CD4-positive, alpha-beta T cell treated with Interleukin-1 beta for 1 hour (primary cell): ENCODE results near the gene ABHD12.

ENCODE experiments used
- DNase-seq, 2 donors: peaks; one replicate each; pipeline ENCODE4 v3.0.0-alpha.2; 2020 to 2022

ABHD12 gene

DNA sequence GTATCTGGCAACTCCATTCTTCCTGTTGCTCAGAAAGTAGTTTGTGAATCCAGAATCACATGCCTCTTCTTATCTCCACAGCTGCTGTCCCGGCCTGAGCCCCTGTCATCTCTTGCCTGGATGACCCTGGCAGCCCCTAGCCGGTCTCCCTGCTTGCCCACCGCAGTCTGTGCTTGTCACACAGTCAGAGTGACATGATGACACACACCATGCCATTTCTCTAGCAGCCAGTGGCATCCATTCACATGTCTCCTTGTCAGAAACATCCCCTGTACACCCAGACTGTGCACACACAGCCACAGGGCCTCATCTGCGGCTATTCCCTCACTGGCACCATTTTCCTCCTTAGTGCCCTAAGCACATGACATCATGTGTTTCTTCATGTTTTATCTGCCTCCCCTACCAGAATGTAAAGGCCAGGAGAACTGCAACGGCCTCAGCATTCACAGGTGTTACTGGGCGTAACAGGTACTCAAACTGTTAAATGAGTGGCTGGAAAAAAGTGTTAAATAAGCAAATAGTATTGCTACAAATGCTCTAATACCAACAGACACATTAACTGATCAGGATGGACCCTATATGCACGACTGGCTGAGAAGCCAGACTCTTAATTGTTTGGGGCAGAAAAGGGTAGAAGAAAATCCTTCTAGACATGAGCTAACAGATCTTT, 9.6 kb downstream of the ABHD12 start:
- DNase-seq: no peak

DNA sequence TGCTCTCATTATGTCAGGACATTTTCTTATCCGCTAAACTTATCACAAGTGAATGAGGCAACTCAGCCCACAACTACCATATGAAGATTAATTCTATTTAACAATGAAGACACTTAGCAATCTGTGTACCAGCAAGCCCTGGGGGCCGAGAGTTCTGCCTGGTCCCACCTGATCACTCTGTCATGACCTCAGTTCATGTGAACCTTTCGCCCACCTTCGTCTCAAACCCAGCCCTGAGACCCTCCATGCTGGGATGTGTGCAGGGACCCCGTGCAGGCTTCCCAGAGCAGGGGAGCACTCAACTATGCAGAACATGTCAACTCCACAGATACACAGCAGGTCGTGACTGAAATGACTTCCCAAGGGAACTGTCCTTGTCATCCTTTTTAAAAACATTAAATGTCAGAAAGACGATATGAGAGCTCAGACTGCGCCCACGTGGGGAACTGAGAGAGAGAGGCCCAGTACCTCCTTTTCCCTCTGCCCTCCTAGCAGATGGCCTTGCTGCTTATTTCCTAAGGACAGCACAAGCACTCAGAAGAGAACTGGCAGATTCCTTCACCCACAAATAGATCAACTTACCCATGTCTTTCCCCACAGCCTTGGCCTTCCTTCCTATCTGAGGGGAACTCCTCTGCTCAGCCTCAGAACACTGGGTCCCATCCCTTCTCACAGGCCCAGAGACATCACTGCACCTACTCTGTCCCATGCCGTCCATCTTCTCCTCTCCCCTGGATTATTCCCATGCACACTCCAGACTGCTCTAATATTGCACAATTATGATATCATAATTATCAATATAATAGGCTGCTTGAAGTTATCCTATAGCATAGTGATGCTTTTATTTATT, 11.5 kb downstream of the ABHD12 start:
- no peak for DNase-seq

DNA sequence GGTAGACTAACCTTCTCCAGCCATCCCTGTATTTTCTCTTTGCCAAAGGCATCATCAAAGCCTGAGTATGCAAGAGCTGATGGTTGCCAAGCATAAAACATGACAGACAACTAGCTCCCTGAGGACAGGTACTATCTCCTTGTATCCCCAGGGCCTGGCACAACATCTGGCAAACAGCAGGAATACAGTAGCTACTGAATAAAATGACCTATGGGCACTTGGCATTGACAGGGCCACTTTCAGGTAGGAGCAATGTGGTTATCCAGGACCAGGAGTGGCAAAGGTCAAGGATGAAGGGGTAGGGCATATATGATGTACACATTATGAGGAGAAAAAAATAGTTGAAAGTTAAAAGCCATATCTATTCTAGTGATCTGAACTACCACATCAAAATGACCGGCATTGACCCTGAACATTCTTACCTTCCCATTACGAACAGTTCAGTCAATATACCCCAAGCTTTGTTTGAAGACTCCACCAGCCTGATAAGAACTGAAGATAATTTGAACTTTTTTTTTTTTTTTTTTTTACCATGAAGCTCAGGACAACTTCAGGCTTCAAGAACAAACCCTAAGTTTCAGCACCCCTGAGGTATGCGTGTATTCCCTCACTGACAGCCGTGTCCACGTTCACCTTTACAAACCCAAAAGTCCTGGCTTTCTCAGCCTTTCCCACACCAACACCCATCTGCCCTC, 12.3 kb downstream of the ABHD12 start:
- no peak for DNase-seq

DNA sequence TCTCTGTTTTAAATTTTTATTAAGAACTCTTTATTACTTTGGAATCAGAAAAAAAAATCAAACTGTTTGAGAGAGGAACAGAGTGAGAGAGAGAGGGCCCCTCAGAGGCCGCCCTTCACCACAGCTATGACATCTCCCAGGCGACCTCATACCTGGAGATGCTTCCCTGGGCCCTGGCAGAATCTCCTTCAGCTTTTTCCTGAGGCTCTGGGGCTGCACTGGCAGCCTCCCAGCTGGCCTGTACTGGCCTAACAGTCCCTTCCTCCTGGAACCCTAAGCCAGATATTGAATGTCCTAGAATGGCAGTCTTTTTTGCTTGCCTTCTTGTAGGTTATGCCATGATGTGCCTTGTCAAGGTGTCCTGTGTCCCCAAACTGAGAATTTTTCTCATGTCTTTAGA, 13.7 kb downstream of the ABHD12 start:
- DNase-seq: no peak

DNA sequence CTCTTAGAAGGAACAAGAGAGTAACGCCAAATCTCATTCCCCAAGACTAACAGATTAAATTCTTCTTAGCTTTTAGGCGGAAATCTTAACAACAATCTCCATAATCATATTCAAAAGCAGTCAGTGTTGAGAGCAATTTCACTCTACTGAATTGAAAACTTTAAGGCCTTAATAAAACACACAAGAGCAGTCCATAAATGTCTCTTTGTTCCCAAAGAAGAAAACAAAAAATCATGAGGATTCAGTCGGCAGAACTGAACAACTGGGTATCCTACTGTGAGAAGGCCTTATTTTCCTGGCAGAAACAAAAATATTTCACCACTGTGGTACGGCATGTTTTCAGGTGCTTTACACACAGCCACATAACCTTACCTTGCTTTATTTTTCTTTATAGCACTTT, 14.4 kb downstream of the ABHD12 start:
- DNase-seq: no peak

DNA sequence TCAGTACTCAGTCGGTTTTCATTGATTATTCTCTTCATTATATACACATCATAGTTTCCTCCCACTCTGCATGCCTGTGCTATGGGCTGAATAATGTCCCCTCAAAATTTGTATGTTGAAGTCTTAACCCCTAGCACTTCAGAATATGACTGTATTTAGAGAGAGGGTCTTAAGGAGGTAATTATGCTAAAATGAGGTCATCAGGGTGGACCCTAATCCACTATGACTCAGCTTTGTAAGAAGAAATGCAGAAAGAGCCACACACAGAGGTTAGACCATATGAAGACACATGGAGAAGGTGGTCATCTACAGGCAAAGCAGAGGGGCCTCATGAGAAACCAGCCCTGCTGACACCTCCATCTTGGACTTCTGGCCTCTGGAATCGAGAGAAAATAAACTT, 15.8 kb downstream of the ABHD12 start:
- no peak for DNase-seq

DNA sequence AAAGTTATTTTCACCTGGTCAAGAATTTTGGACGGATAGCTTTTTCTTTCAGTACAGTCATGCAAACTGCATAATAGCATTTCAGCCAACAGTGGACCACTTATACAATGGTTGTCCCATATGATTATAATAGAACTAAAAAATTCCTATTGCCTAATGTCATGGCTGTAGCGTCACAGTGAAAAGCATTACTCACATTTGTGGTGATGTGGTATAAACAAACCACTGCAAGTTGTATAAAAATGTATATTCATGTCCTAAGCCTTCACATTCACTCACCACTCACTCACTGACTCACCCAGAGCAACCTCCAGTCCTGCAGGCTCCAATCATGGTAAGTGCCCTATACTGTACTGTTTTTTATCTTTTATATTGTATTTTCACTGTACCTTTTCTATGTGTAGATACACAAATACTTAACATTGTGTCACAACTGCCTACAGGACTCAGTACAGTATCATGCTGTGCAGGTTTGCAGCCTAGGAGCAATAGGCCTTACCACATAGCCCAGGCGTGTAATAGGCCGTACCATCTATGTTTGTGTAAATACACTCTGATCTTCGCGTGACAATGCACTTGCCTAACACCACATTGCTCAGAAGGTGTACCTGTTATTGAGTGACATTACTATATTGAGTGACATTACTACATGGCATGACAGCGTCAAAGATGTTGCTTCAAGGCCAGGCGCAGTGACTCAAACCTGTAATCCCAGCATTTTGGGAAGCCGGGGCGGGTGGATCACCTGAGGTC, 17.9 kb downstream of the ABHD12 start:
- no peak for DNase-seq

DNA sequence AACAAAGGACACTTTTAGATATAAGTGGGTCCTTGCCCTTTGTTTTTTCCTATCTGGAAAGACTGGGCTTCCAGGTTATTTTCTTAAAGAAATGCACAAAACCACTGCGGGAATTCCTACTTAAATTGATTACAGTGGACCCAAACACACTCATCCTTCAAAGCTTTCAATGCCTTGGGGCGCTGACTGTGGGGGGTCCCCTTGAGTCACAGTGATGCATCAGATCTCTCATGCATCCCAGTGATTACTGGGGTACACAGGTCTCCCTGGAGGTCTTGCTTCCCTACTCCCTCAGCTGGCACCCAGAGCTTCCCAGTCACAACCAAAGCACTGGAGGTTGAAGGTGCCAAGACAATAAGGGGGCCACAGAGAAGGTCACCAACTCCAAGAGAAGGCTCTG, 20.7 kb downstream of the ABHD12 start:
- DNase-seq: no peak

DNA sequence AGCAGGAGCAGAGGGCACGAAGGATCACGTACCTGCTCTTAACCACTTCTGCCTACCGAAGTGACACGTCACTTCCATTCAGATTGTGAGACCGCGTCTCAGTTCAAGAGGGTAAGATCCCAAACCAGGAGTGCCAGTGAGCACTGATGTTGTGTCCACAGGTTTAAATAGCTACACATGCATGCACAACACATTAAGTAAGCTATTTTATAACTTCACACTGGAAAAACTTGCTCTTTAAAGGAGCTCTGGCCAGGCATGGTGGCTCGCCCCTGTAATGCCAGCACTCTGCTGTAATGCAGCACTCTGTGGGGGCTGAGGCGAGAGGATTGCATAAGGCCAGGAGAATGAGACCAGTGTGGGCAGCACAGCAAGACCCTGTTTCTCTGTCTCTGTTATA, 21.1 kb downstream of the ABHD12 start:
- no peak for DNase-seq

DNA sequence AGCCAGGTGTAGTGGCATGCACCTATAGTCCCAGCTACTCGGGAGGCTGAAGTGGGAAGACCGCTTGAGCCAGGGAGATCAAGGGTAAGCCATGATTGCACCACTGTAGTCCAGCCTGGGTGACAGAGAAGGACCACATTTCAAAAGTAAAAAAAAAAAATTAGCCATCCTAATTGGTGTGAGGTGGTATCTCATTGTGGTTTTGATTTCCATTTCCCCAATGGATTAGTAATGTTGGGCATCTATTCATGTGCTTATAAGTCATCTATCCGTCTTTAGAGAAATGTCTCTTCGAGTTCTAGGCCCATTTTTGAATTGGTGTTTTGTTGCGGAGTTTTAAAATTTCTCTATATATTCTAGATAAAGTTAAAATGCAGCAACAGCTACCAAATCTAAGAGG, 21.7 kb downstream of the ABHD12 start:
- DNase-seq: no peak

DNA sequence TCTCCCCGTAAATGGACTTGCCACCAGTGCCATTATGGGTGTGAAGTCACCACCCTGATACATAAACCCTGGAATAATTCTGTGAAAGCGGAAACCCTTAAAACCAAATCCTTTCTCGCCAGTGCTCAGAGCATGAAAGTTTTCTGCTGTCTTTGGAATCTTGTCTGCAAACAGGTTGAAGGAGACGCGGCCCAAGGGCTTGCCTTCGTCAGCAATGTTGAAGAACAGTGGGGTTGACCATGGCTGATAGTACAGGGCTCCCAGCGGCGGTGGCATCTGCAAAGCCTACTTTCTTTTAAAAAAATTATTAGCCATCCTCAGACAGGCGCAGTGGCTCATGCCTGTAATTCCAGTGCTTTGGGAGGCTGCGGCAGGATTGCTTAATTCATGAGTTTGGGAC, 22.1 kb downstream of the ABHD12 start:
- DNase-seq: no peak

DNA sequence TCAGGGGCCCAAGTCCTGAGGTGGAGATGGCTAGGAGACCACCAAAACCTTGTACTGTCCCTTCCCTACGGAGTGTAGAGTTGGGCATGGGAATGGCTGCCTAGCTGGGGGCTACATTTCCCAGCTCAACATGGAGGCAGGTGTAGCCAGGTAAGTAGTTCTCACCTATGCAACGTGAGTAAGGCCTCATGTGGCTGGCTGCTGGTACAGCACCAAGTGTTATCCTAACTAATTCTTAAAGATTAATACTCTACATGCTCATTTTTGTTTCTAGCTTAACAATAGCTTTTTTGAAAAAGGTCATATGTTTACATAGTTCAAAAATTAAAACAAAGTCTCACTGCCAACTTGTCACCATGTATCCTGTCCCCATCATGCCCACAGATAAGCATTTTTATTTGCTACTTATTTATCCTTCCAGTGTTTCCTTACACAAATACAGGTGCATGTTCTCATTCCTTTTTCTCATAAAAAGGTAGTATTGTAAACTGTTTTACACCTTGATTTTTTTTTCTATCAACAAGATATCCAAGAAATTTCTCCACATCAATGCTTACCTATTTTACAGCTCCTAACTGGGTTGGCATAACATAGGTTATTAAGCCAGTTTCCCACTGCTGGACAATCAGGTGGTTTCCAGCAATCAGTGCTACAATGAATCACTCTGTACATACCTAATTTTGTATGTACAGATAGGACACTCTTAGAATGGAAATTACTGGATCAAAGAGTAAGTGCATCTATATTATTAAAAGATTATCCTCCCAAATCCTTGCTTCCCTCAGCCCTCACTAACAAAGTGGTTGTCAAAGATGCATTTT, 25.5 kb downstream of the ABHD12 start:
- DNase-seq: no peak

DNA sequence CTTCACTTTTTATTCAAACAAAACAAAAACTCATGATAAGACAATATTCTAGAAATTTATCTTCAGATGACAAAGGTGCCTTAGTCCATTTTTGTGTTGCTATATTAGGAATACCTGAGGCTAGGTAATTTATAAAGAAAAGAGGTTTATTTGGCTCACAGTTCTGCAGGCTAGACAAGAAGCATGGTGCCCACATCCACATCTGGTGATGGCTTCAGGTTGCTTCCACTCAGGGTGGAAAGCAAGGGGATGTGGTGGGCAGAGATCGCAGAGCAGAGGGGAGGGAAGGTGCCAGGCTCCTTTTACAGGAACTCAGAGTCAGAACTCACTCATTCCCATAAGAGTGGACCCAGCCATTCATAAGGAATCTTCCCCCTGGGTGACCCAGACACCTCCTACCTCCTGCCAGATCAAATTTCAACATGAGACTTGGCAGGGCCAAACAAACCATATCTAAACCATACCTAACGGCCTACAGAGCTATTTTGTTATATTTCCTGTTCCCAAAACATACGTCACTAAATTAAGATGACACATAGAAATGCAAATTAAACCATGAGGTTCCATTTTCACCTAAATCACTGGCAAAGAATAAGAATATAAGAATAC, 26.4 kb downstream of the ABHD12 start:
- no peak for DNase-seq

DNA sequence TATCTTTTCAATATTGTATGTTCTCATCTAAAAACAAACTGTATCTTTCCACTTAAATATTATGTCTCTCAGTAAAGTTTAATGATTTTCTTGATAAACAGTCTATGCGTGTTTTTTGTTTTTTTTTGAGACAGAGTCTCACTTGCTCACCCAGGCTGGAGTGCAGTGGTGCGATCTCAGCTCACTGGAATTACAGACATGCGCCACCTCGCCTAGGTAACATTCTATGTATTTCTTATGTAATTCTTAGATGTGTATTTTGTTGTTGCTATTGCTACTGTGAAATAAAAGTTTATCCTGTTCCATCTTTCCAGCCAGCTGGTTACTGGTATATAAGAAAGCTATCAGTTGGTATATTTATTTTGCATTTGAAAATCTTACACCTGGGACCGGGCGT, 29.4 kb downstream of the ABHD12 start:
- DNase-seq: no peak

DNA sequence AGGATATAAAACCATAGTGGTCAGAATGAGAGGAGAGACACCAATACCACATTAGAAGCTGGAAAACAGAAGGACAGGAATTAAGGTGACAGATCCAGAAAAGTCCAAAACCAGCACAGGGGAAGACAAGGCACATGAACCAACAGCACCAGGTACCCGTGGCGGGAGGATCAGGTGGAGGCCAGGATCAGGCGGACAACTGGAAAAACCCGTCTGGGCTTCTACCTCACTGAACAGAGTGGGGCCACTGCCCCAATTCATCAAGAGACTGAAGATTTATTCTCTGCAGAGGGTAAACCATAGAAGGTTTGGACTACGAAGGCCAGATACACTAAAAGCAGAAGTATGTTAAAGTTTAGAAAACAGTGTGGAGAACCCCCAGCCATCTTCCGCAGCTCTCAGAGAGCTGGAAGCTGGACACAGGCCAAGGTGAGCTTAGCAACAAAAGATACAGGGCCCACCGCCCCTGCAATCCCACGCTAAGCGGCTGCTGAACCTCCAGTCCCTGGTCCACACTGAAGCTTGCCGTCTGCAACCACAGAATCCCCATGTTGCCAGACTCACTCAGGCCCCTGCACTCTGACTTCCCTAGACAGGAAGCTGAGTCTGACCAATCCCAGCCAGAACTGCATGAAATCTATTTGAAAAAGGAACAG, 29.9 kb downstream of the ABHD12 start:
- no peak for DNase-seq

DNA sequence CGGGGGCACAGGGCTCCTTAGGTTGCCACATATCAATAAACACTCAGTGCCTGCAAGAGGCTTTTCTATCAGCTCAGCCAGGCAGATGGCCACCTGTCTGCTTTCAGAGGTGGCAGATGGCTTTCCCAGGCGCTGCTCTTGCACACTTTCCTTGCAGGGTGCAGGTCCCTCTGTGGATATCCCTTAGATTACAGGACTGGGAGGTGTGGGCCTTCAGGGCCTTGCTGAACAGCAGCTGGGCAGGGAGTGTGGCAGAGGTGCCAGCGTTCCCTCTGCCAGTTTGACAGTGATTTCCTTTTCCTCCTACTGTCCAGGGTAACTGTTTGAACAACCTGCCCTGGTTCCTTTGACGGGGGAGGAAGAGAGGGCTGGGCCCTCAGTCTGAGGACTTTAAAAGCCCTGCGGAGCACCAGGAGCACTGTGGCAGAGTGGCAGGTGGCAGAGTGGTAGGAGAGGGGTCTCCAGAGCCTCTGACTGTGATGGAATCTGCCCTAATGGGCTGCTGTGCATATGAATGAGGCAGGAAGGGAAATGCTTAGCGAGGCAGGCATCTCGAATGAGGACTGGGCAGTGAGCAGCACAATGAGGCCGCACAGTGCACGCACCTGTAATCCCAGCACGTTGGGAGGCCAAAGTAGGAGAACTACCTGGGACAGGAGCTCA, 34.2 kb downstream of the ABHD12 start:
- no peak for DNase-seq

DNA sequence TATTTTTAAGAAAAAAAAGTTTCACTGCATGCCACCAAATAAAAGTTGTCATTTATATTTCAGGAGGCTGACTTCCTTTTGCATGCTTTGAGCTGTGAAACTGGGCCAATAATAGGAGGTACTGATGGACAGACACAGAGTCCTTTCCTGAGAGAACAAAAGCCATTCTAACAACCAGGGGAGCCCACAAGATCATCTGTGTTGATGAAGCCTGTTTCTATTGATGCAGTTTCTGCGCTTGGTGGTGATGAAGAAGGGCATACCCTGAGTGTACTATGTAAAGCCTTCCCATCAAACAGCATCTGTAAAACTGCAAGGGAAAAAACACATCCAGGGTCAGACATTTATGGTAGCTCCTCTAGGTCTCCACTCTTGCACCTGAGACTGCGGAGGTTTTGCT, 34.8 kb downstream of the ABHD12 start:
- DNase-seq: no peak

DNA sequence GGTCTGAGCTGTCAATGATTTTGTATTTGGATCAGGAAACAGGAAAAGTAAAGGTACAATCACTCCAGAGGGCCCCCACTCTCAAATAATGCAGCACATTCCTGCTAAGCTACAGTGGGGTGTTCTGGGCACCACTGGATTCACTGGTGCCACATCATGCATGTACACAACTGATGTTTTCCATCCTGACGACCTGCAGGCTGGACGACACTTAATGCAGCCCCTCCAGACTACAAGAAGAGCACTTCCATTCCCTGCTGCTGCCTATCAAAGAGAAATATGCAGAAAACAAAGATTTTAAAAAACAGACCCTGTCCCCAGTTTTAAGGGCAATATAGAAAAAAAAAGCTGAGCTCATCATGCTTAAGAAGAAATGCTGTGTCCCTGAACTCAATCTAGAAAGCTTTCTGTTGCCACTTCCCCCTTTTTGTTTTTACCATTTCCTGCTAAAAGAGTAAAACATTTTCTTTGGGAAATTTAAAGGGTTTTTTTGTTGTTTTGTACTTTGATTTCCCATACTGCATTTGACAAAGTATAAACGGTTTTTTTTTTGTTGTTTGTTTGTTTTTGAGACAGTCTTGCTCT, 35.5 kb downstream of the ABHD12 start:
- no peak for DNase-seq

DNA sequence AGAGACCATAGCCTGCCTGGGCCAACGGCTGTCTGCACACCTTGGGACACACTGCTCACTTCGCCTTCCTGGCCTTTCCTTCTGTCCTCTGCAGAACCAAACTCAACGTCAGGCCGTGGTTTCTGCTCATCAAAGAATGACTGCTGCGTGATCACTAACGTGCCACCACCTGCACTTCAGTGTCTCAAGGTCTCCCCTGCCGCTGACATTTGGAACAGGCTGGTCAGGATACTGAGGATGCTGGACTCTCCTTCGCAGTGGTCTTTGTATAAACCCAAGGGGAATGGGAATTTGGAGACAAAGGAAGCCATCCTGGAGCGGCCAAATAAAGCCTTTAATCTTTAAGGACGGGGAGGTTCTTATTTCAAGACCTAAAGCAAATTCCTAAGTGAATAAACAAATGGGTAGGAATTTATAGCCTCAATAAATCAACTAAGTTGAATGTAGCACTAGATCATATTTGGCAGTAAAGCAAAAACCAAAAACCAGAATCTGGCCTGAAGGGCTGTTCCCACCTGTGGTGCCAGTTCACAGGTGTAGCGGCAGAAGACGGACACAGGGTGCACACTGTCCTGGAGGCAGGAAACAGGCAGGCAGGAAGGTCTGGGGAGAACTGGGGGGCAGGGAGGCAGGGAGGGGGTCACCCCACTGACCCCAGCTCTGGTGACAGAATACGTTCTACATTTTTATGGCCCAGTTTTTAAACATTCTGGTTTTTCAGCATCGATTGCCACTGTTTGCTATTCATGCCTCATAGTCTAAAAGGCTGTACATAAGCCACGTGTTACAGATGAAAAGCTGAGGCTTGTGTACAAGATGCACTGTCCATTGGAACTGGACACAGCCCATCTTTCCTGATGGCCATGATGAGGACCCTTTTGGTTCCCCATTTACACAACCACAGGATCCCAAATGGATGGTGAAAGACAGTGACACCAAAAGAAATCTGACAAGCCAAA, 36.6 kb downstream of the ABHD12 start:
- DNase-seq: no peak
